ENCODE data around the gene GAB2.

The GAB2 gene

DNA sequence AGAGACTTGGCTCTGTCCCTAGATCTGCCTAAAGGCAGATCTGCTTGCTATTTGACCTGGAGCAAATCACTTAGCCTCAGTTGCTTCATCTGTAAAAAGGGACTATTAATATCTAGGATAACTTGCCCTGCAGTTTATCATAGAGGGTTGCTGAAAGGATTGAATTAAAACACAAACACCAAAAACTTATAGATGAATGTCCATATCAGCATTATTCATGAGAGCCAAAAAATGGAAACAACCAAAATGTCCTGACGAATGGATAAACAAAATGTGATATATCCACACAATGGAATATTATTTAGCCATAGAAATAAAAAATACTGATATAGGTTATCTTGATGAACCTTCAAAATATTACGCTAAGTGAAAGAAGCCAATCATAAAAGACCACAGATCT lies 161.7 kb downstream of the GAB2 start (continued):
- no peak for TF ChIP-seq WT1 (tag by site-specific recombination; IDR thresholded peaks at IDR 0.05)
- TF ChIP-seq, protein P1, sequence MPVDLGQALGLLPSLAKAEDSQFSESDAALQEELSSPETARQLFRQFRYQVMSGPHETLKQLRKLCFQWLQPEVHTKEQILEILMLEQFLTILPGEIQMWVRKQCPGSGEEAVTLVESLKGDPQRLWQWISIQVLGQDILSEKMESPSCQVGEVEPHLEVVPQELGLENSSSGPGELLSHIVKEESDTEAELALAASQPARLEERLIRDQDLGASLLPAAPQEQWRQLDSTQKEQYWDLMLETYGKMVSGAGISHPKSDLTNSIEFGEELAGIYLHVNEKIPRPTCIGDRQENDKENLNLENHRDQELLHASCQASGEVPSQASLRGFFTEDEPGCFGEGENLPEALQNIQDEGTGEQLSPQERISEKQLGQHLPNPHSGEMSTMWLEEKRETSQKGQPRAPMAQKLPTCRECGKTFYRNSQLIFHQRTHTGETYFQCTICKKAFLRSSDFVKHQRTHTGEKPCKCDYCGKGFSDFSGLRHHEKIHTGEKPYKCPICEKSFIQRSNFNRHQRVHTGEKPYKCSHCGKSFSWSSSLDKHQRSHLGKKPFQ (tag by site-specific recombination; IDR thresholded peaks at IDR 0.05), result no peak
- no peak for TF ChIP-seq ZNF335 (tag by site-specific recombination; conservative IDR thresholded peaks at IDR 0.05)
- TF ChIP-seq, protein P2, sequence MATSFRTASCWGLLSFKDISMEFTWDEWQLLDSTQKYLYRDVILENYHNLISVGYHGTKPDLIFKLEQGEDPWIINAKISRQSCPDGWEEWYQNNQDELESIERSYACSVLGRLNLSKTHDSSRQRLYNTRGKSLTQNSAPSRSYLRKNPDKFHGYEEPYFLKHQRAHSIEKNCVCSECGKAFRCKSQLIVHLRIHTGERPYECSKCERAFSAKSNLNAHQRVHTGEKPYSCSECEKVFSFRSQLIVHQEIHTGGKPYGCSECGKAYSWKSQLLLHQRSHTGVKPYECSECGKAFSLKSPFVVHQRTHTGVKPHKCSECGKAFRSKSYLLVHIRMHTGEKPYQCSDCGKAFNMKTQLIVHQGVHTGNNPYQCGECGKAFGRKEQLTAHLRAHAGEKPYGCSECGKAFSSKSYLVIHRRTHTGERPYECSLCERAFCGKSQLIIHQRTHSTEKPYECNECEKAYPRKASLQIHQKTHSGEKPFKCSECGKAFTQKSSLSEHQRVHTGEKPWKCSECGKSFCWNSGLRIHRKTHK (tag by site-specific recombination; IDR thresholded peaks at IDR 0.05), result no peak
- no peak for TF ChIP-seq ZNF530 (tag by site-specific recombination; IDR thresholded peaks at IDR 0.05; ENCODE audit: low read depth)

DNA sequence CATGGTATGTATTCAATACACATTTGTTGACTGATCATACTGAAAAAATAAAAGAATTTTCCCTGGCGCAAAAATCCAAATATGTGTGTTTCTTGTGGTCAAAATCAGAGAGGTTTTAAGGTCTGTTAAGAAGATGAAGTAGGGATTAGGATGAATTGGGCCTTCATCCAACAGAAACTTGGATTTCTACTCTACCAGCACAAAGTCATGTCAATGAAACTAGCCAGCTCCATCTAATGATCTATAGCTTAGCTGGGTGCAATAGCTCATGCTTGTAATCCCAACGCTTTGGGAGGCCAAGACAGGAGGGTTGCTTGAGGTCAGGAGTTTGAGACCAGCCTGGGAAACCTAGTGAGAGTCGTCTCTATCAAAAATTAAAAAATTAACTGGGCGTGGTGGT lies 163.4 kb downstream of the GAB2 start:
- TF ChIP-seq ZFP41 (tag by site-specific recombination; IDR thresholded peaks at IDR 0.05; ENCODE audit: borderline replicate concordance) (no peak), MEIS1 (CRISPR knock-in tag; IDR thresholded peaks at IDR 0.05; ENCODE audit: borderline replicate concordance) (no peak), ZFP37 (tag by site-specific recombination; IDR thresholded peaks at IDR 0.05) (no peak), ZBTB17 (tag by site-specific recombination; IDR thresholded peaks at IDR 0.05) (no peak), HOXA7 (CRISPR knock-in tag; IDR thresholded peaks at IDR 0.05; ENCODE audit: borderline replicate concordance) (no peak), ZNF776 (tag by site-specific recombination; IDR thresholded peaks at IDR 0.05; ENCODE audit: borderline replicate concordance) (no peak), ZNF202 (tag by site-specific recombination; IDR thresholded peaks at IDR 0.05; ENCODE audit: borderline replicate concordance) (no peak), ZNF169 (tag by site-specific recombination; IDR thresholded peaks at IDR 0.05) (no peak), ZNF621 (tag by site-specific recombination; IDR thresholded peaks at IDR 0.05) (no peak), ZNF785 (tag by site-specific recombination; IDR thresholded peaks at IDR 0.05) (no peak), ZNF391 (tag by site-specific recombination; IDR thresholded peaks at IDR 0.05; ENCODE audit: borderline replicate concordance, low read depth) (no peak)
- TF ChIP-seq, protein P3, sequence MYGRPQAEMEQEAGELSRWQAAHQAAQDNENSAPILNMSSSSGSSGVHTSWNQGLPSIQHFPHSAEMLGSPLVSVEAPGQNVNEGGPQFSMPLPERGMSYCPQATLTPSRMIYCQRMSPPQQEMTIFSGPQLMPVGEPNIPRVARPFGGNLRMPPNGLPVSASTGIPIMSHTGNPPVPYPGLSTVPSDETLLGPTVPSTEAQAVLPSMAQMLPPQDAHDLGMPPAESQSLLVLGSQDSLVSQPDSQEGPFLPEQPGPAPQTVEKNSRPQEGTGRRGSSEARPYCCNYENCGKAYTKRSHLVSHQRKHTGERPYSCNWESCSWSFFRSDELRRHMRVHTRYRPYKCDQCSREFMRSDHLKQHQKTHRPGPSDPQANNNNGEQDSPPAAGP (tag by site-specific recombination; IDR thresholded peaks at IDR 0.05), result no peak
- TF ChIP-seq, protein P4, sequence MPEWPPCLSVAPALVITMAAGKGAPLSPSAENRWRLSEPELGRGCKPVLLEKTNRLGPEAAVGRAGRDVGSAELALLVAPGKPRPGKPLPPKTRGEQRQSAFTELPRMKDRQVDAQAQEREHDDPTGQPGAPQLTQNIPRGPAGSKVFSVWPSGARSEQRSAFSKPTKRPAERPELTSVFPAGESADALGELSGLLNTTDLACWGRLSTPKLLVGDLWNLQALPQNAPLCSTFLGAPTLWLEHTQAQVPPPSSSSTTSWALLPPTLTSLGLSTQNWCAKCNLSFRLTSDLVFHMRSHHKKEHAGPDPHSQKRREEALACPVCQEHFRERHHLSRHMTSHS (tag by site-specific recombination; IDR thresholded peaks at IDR 0.05), result no peak
- TF ChIP-seq, protein P5, sequence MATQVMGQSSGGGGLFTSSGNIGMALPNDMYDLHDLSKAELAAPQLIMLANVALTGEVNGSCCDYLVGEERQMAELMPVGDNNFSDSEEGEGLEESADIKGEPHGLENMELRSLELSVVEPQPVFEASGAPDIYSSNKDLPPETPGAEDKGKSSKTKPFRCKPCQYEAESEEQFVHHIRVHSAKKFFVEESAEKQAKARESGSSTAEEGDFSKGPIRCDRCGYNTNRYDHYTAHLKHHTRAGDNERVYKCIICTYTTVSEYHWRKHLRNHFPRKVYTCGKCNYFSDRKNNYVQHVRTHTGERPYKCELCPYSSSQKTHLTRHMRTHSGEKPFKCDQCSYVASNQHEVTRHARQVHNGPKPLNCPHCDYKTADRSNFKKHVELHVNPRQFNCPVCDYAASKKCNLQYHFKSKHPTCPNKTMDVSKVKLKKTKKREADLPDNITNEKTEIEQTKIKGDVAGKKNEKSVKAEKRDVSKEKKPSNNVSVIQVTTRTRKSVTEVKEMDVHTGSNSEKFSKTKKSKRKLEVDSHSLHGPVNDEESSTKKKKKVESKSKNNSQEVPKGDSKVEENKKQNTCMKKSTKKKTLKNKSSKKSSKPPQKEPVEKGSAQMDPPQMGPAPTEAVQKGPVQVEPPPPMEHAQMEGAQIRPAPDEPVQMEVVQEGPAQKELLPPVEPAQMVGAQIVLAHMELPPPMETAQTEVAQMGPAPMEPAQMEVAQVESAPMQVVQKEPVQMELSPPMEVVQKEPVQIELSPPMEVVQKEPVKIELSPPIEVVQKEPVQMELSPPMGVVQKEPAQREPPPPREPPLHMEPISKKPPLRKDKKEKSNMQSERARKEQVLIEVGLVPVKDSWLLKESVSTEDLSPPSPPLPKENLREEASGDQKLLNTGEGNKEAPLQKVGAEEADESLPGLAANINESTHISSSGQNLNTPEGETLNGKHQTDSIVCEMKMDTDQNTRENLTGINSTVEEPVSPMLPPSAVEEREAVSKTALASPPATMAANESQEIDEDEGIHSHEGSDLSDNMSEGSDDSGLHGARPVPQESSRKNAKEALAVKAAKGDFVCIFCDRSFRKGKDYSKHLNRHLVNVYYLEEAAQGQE (tag by site-specific recombination; IDR thresholded peaks at IDR 0.05), result no peak
- TF ChIP-seq, protein P6, sequence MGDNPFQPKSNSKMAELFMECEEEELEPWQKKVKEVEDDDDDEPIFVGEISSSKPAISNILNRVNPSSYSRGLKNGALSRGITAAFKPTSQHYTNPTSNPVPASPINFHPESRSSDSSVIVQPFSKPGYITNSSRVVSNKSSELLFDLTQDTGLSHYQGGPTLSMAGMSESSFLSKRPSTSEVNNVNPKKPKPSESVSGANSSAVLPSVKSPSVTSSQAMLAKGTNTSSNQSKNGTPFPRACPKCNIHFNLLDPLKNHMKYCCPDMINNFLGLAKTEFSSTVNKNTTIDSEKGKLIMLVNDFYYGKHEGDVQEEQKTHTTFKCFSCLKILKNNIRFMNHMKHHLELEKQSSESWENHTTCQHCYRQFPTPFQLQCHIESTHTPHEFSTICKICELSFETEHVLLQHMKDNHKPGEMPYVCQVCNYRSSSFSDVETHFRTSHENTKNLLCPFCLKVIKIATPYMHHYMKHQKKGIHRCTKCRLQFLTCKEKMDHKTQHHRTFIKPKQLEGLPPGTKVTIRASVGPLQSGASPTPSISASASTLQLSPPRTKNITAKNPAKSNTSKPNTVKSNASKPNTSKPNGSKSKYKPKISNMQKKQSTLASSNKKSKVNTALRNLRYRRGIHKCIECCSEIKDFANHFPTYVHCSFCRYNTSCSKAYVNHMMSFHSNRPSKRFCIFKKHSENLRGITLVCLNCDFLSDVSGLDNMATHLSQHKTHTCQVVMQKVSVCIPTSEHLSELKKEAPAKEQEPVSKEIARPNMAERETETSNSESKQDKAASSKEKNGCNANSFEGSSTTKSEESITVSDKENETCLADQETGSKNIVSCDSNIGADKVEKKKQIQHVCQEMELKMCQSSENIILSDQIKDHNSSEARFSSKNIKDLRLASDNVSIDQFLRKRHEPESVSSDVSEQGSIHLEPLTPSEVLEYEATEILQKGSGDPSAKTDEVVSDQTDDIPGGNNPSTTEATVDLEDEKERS (tag by site-specific recombination; IDR thresholded peaks at IDR 0.05), result no peak
- no peaks in the 10 kb centered on the region for H3K9me3 ChIP-seq (ENCODE audit: control insufficient read depth, insufficient read depth, low read depth, low read length)
- peaks cover 0 to 3% of the 10 kb centered on the region in 2 experiments; a peak in 1 of 3 replicates for H3K36me3 ChIP-seq (ENCODE audit: control insufficient read depth in 2 of 2, insufficient read depth in 1 of 2, low read length in 2 of 2)
- no peak overlapping the region for H3K27ac ChIP-seq (ENCODE audit: extremely low read depth, low read depth, low read length)
- no peak overlapping the region for H3K4me3 ChIP-seq (ENCODE audit: low read depth, low read length)
- POLR2A ChIA-PET, result no interaction called here
- H3K4me1 ChIP-seq (ENCODE audit: control insufficient read depth, insufficient read depth, low read length), result no peaks in the 10 kb centered on the region
- CTCF ChIA-PET, result no interaction called here
